Gastroesophageal sphincter (tissue), 4 donors: ENCODE measurements around the gene CMSS1. TPM values are rescaled to one million over a fixed set of nuclear protein-coding genes. Genes with fewer than 3 reads are reported as not detected.

Experiments
- ATAC-seq: fragments of 150-250 bp; one replicate; pipeline ENCODE4 v1.9.1; 2016; ENCODE audit warnings: mild to moderate bottlenecking, moderate library complexity
- H3K27ac ChIP-seq, 4 donors: fragments of 200-600 bp; sonication (generic) in 3 of 4; 1 replicate in 3 of 4; 2 replicates in 1 of 4; pipeline ENCODE4 v1.5.1; 2016 to 2019
- H3K27me3 ChIP-seq: fragments of 200-600 bp; sonication (generic); one replicate; pipeline ENCODE4 v1.5.1; 2019
- H3K36me3 ChIP-seq, 2 donors: fragments of 200-600 bp; sonication (generic); one replicate each; pipeline ENCODE4 v1.5.1; 2019; ENCODE audit warnings: control low read depth in 1 of 2
- H3K4me1 ChIP-seq, 3 donors: fragments of 200-600 bp; sonication (generic); 1 replicate in 2 of 3; 2 replicates in 1 of 3; pipeline ENCODE4 v1.5.1; 2016 to 2019; ENCODE audit warnings: control low read depth in 2 of 3
- H3K4me3 ChIP-seq, 2 donors: fragments of 200-600 bp; sonication (generic); one replicate each; pipeline ENCODE4 v1.5.1; 2019; ENCODE audit warnings: mild to moderate bottlenecking in 1 of 2, moderate library complexity in 1 of 2
- H3K9me3 ChIP-seq, 3 donors: fragments of 200-600 bp; sonication (generic); one replicate each; pipeline ENCODE4 v1.5.1; 2017 to 2019; ENCODE audit warnings: control low read depth in 2 of 3
- EP300 ChIP-seq: sonication (generic); formaldehyde crosslinking; IDR thresholded peaks from one replicate; pipeline ENCODE4 v1.6.1; 2017; ENCODE audit warnings: antibody characterized with exemption, mild to moderate bottlenecking
- POLR2A ChIP-seq, 2 donors: fragments of 450-650 bp; IDR thresholded peaks; one replicate each; pipeline ENCODE4 v1.6.1; 2017; ENCODE audit warnings: antibody characterized with exemption in 2 of 2, mild to moderate bottlenecking in 2 of 2, moderate library complexity in 1 of 2
- POLR2AphosphoS5 ChIP-seq: sonication (generic); formaldehyde crosslinking; IDR thresholded peaks from one replicate; pipeline ENCODE4 v1.6.1; 2017; ENCODE audit warnings: antibody characterized with exemption
- WGBS, 2 donors: methylation state at CpG; one replicate each; pipeline ENCODE4 v1.1.5; 2018; ENCODE audit warnings: low coverage in 1 of 2; 5-methylcytosine and 5-hydroxymethylcytosine counted together
- total RNA-seq, 4 donors: library from RNA; depleted of rRNA; stranded (reverse); fragments of >200 nt; gene quantifications; one replicate each; pipeline ENCODE4 v1.1.0, GENCODE V29; 2016
- TF ChIP-seq, protein P1 (sequence below), 4 experiments: fragments of 200-600 bp in 2 of 4; fragments of 450-650 bp in 2 of 4; sonication (generic) in 1 of 4; IDR thresholded peaks; one replicate each; pipeline ENCODE4 v1.5.1; 2017 to 2019; ENCODE audit warnings: antibody characterized with exemption in 4 of 4, mild to moderate bottlenecking in 2 of 4, moderate library complexity in 2 of 4

CMSS1 gene
- total RNA-seq, 4 donors from 2014 or later: 15.2 to 20.8 (median 16.6) TPM

DNA sequence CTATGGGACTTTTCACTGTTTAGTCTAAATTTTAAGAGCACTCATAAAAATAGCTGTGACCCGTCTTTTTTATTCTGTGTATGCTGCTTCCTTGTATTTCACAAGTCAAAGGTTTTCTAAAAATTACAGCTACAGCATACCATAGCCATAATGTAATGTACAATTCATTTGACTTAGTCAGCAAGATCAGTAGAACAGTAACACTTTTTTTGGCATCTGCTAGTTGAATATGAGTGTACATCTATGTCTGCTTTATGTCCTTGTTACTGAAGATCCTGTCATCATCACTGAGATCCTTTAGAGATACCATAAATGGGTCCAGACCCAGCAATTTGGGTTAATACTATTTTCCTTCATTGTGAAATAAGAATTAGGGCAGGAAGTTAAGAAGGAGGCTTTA, 42.2 kb downstream of the CMSS1 start:
- WGBS, 2 donors: 14% methylated on average over 1 of the region's 1 CpG
- H3K9me3 ChIP-seq: no peaks in the 10 kb centered on the region
- H3K4me1 ChIP-seq: peaks cover 33 to 98% (median 40%) of the 10 kb centered on the region in 3 donors
- peaks cover 0 to 38% of the 10 kb centered on the region in 2 donors for H3K36me3 ChIP-seq
- ATAC-seq: peak; percentile 85
- TF ChIP-seq POLR2AphosphoS5: peak; percentile 94
- TF ChIP-seq, protein P1, sequence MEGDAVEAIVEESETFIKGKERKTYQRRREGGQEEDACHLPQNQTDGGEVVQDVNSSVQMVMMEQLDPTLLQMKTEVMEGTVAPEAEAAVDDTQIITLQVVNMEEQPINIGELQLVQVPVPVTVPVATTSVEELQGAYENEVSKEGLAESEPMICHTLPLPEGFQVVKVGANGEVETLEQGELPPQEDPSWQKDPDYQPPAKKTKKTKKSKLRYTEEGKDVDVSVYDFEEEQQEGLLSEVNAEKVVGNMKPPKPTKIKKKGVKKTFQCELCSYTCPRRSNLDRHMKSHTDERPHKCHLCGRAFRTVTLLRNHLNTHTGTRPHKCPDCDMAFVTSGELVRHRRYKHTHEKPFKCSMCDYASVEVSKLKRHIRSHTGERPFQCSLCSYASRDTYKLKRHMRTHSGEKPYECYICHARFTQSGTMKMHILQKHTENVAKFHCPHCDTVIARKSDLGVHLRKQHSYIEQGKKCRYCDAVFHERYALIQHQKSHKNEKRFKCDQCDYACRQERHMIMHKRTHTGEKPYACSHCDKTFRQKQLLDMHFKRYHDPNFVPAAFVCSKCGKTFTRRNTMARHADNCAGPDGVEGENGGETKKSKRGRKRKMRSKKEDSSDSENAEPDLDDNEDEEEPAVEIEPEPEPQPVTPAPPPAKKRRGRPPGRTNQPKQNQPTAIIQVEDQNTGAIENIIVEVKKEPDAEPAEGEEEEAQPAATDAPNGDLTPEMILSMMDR (IDR thresholded peaks at IDR 0.05): no peak
- TF ChIP-seq EP300: no peak
- H3K27me3 ChIP-seq: no peaks in the 10 kb centered on the region
- H3K4me3 ChIP-seq: no peak overlapping the region
- H3K27ac ChIP-seq: peak overlapping the region; percentile 82 to 97 (median 92)

DNA sequence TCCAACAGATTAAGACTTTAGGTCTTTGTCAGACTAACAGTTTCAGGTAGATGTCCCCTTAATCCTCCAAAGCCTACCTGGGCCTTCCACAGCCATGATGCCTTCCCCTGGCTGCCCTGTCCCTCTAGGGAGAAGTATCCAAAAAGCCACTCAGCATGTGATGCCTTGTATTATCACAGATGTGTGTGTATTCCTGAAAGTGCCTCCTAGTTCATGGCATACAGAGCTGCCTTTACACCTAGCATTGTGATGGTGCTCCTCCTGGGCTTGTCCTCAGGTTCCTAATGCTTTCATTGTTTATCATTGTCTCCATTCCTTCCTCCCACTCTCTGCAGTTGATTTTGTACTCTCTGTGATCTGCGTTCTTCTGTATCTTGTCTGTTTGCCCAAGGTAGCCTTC, 43.6 kb downstream of the CMSS1 start:
- TF ChIP-seq EP300: no peak
- no peak for TF ChIP-seq POLR2AphosphoS5
- TF ChIP-seq POLR2A (IDR thresholded peaks at IDR 0.05): no peak
- TF ChIP-seq, protein P1 (IDR thresholded peaks at IDR 0.05): no peak
- no peak overlapping the region for H3K4me3 ChIP-seq
- H3K4me1 ChIP-seq: peaks cover 33 to 100% (median 46%) of the 10 kb centered on the region in 3 donors
- peaks cover 0 to 38% of the 10 kb centered on the region in 2 donors for H3K36me3 ChIP-seq
- ATAC-seq: no peak
- WGBS, 2 donors: 20% methylated on average over 1 of the region's 1 CpG; no CpG with 5 or more reads in 1 of the 2 donors
- no peaks in the 10 kb centered on the region for H3K9me3 ChIP-seq
- no peaks in the 10 kb centered on the region for H3K27me3 ChIP-seq
- H3K27ac ChIP-seq: peak overlapping the region; percentile 82 to 97 (median 92)

DNA sequence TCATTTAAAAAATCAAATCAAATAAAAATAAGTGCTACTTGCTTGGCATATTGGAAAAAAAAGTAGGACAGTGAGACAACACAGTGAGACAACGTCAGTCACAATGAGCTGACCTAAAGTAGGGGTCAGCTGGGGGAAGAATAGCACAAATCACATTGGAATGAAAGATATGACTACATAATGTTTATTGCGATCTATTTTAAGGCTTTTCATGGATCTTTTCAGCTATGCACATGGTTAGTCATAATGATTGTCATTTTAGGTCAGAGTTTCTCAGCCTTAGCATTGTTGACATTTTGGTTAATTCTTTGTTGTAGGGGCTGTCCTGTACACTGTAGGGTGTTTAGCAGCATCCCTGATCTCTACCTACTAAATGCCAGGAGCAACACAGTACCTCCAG, 44.5 kb downstream of the CMSS1 start:
- no peak for ATAC-seq
- H3K27me3 ChIP-seq: no peaks in the 10 kb centered on the region
- H3K4me3 ChIP-seq: no peak overlapping the region
- TF ChIP-seq POLR2AphosphoS5: peak; percentile 49
- TF ChIP-seq EP300: no peak
- H3K4me1 ChIP-seq: peaks cover 41 to 100% (median 48%) of the 10 kb centered on the region in 3 donors
- WGBS, 2 donors: 23 to 39% methylated on average over 2 of the region's 2 CpGs
- H3K27ac ChIP-seq: peak overlapping the region; percentile 82 to 97 (median 92)
- H3K36me3 ChIP-seq: peaks cover 0 to 38% of the 10 kb centered on the region in 2 donors
- no peaks in the 10 kb centered on the region for H3K9me3 ChIP-seq

DNA sequence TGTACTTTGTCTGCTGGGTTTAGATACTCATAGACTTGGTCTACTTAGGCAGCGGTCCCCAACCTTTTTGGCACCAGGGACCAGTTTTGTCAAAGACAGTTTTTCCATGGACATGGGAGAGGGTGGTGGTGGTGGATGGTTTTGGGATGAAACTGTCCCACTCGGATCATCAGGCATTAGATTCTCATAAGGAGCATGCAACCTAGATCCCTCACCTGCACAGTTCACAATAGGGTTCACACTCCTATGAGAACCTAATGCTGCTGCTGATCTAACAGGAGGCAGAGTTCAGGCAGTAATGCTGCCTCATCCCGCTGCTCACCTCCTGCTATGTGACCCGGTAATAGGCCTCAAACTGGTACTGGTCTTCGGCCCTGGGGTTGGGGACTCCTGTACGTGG, 45.3 kb downstream of the CMSS1 start:
- TF ChIP-seq EP300: no peak
- TF ChIP-seq, protein P1 (IDR thresholded peaks at IDR 0.05): no peak
- no peak for TF ChIP-seq POLR2A (IDR thresholded peaks at IDR 0.05)
- no peak for TF ChIP-seq POLR2AphosphoS5
- H3K4me1 ChIP-seq: peaks cover 42 to 100% (median 52%) of the 10 kb centered on the region in 3 donors

DNA sequence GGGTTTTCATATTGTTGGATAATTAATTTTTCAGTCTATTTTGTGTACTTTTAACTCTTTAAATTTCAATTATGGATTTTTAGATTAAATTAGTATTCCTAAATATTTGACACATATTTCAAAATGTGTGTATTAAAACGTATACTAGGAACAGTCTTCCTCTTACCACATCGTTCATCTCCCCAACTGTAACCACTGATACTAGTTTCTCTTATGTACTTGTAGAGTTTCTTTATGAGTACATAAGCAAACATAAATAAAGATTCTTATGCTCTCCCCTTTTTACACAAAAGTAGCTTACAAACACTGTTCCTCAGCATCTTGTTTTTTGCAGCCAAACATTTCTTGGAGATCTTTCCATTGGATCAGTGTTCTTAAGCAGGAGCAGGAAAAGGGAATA, 45.9 kb downstream of the CMSS1 start:
- Histone ChIP-seq H3K27ac (peak overlapping the region; percentile 82 to 97 (median 92)), H3K36me3 (peaks cover 0 to 34% of the 10 kb centered on the region in 2 donors), H3K4me3 (no peak overlapping the region), H3K27me3 (no peaks in the 10 kb centered on the region), H3K4me1 (peaks cover 47 to 100% (median 52%) of the 10 kb centered on the region in 3 donors), H3K9me3 (no peaks in the 10 kb centered on the region)
- 54 to 62% methylated on average over 2 of the region's 2 CpGs for WGBS, 2 donors
- ATAC-seq: no peak
- TF ChIP-seq, protein P1 (IDR thresholded peaks at IDR 0.05): no peak
- TF ChIP-seq POLR2A (IDR thresholded peaks at IDR 0.05): no peak
- no peak for TF ChIP-seq POLR2AphosphoS5
- no peak for TF ChIP-seq EP300

More for the DNA sequence above, 45.3 kb downstream of the CMSS1 start:
- Histone ChIP-seq H3K27ac (peak overlapping the region; percentile 82 to 97 (median 92)), H3K36me3 (peaks cover 0 to 36% of the 10 kb centered on the region in 2 donors), H3K27me3 (no peaks in the 10 kb centered on the region), H3K9me3 (no peaks in the 10 kb centered on the region), H3K4me3 (no peak overlapping the region)
- no peak for ATAC-seq
- whole genome bisulfite sequencing, 2 donors: 100% methylated on average over 1 of the region's 6 CpGs; no CpG with 5 or more reads in 1 of the 2 donors
